ENCODE measurements around the gene MDH2.
"Not testable (repeated sequence)": the region's sequence is repeated elsewhere in the genome, so short reads cannot be mapped to it uniquely, and the experiment has no call there.

MDH2 gene

GRCh38 chr7:76073335-76073990 lies 25.6 kb downstream of the MDH2 start:
- no peak for DNase-seq

GRCh38 chr7:76074306-76074971 lies 26.5 kb downstream of the MDH2 start:
- no peak for DNase-seq

GRCh38 chr7:76074972-76075370 lies 27.1 kb downstream of the MDH2 start:
- no peak for DNase-seq

- no peak for DNase-seq
Observed at GRCh38 chr7:76076995-76077394, 29.1 kb downstream of the MDH2 start.

- no peak for DNase-seq
Observed at GRCh38 chr7:76077435-76077834, 29.5 kb downstream of the MDH2 start.

GRCh38 chr7:76080204-76080603 lies 32.3 kb downstream of the MDH2 start:
- DNase-seq = no peak

- not testable (repeated sequence) for DNase-seq
Observed at GRCh38 chr7:76084115-76084514, 36.2 kb downstream of the MDH2 start.

GRCh38 chr7:76086070-76086469 lies 38.2 kb downstream of the MDH2 start:
- DNase-seq = no peak

- DNase-seq = not testable (repeated sequence)
Observed at GRCh38 chr7:76087362-76087791, 39.5 kb downstream of the MDH2 start.

- DNase-seq = no peak
Observed at GRCh38 chr7:76089865-76090475, 42.1 kb downstream of the MDH2 start.

GRCh38 chr7:76091506-76091905 lies 43.6 kb downstream of the MDH2 start:
- no peak for DNase-seq

GRCh38 chr7:76093531-76093930 lies 45.6 kb downstream of the MDH2 start:
- not testable (repeated sequence) for DNase-seq

- not testable (repeated sequence) for DNase-seq
Observed at GRCh38 chr7:76094326-76094725, 46.4 kb downstream of the MDH2 start.

GRCh38 chr7:76095908-76096307 lies 48.0 kb downstream of the MDH2 start:
- DNase-seq = no peak

GRCh38 chr7:76101693-76102437 lies 54.0 kb downstream of the MDH2 start:
- not testable (repeated sequence) for DNase-seq

- not testable (repeated sequence) for DNase-seq
Observed at GRCh38 chr7:76103788-76104187, 55.9 kb downstream of the MDH2 start.

GRCh38 chr7:76106130-76106529 lies 58.2 kb downstream of the MDH2 start:
- not testable (repeated sequence) for DNase-seq

- no peak for DNase-seq
Observed at GRCh38 chr7:76106893-76107292, 59.0 kb downstream of the MDH2 start.

GRCh38 chr7:76108540-76109233 lies 60.8 kb downstream of the MDH2 start:
- peak; percentile 11 for DNase-seq

- DNase-seq = not testable (repeated sequence)
Observed at GRCh38 chr7:76113042-76113630, 65.2 kb downstream of the MDH2 start.

- DNase-seq = not testable (repeated sequence)
Observed at GRCh38 chr7:76114742-76115141, 66.8 kb downstream of the MDH2 start.

Measured in DMS79 (cell line).